GM19025 (cell line): Measurements from ENCODE around the gene TBX19.
"Not testable (repeated sequence)": the region's sequence is repeated elsewhere in the genome, so short reads cannot be mapped to it uniquely, and the experiment has no call there.

Experiments used
- ATAC-seq: cut with Tn5 transposase; IDR thresholded peaks from one replicate; pipeline ENCODE4 v1.9.1; 2021; ENCODE audit warnings: mild to moderate bottlenecking, low read depth, moderate library complexity; ENCODE audit not compliant: unreplicated experiment

The TBX19 gene

GRCh38 chr1:168348146-168348709, 67.6 kb downstream of the TBX19 start:
- ATAC-seq = no peak

GRCh38 chr1:168354335-168355269, 73.9 kb downstream of the TBX19 start:
- not testable (repeated sequence) for ATAC-seq

- ATAC-seq = no peak
Observed at GRCh38 chr1:168360151-168361021, 79.7 kb downstream of the TBX19 start.

DNA sequence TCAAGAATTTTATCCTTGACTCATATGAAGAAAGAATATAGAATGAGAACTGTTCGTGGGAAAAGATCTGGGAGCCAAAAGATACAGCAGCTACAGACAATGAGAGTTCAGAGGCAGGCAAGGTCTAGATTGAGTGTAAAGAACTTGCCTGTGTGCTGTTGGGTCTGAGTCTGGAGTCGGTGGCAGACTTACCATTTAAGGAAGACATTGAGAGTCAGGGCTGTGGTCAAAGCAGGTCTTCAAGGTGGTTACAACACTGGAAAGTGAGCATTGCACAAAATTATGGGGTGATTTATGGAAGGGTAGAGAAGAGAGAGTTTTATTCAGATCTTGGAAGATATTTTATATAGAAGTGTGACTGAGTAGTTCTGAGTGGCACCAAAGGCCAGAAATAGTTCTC, 80.6 kb downstream of the TBX19 start:
- ATAC-seq = no peak

DNA sequence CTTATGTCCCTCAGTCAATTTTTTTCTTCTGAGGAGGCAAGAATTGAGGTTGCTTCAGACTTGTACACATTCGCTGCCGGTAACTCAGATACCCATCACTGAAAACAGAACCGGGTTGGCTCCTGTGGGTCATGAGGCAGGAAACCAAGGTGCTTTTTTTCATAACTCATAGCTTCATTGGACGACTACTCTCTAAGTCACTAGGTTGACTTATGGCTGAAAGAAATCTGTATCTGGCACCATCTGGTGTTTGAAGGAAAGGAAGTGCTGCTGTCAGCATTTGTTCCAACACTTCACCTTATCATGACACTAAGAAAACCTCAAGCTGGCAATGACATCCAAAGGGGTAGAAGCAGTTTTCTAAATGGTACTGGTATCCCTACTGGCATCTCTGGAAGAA, 82.3 kb downstream of the TBX19 start:
- ATAC-seq = no peak
